Kidney (tissue), 14 donors: Measurements from ENCODE around the gene ABCG1. TPM values are rescaled to one million over a fixed set of nuclear protein-coding genes. Genes with fewer than 3 reads are reported as not detected.

Experiments used
- DNase-seq, 5 donors: peaks; one replicate each; pipeline ENCODE4 v3.0.0-alpha.2; 2013 to 2020
- FAIRE-seq: peaks from 2 replicates; lab custom pipeline; 2012; peaks lifted over from hg19 to GRCh38; lab: Jason Lieb, UNC
- H3K27ac ChIP-seq, 2 donors: one replicate each; pipeline ENCODE4 v1.7.0; 2013; ENCODE audit warnings: low read depth in 2 of 2, low read length in 2 of 2, inconsistent platforms in 1 of 2
- H3K27me3 ChIP-seq: one replicate; pipeline ENCODE4 v1.7.1; 2013; ENCODE audit warnings: low read length, inconsistent platforms; ENCODE audit not compliant: control insufficient read depth, insufficient read depth
- H3K36me3 ChIP-seq, 3 donors: one replicate each; pipeline versions ENCODE4 v1.7.0 to v1.7.1; 2013; ENCODE audit warnings: low read length in 3 of 3, control low read depth in 1 of 3, inconsistent platforms in 1 of 3; ENCODE audit not compliant: insufficient read depth in 3 of 3, control insufficient read depth in 2 of 3
- H3K4me1 ChIP-seq, 3 donors: one replicate each; pipeline versions ENCODE4 v1.7.0 to v1.7.1; 2013; ENCODE audit warnings: low read length in 3 of 3, inconsistent platforms in 1 of 3, low read depth in 1 of 3; ENCODE audit not compliant: control insufficient read depth in 2 of 3, insufficient read depth in 2 of 3
- H3K4me3 ChIP-seq, 3 donors: one replicate each; pipeline versions ENCODE4 v1.7.0 to v1.8.1; 2013; ENCODE audit warnings: low read length in 3 of 3, control low read depth in 1 of 3, inconsistent platforms in 1 of 3
- H3K9ac ChIP-seq, 3 donors: one replicate each; pipeline versions ENCODE4 v1.7.0 to v1.7.1; 2013; ENCODE audit warnings: low read length in 3 of 3, control low read depth in 1 of 3, inconsistent platforms in 1 of 3
- H3K9me3 ChIP-seq, 3 donors: one replicate each; pipeline versions ENCODE4 v1.7.0 to v1.7.1; 2013; ENCODE audit warnings: low read length in 3 of 3, control low read depth in 1 of 3, inconsistent platforms in 1 of 3; ENCODE audit not compliant: control insufficient read depth in 2 of 3, insufficient read depth in 1 of 3
- intact Hi-C: fragments of 100-400 bp; cut with DNase I; formaldehyde crosslinking; loops from one replicate; pipeline ENCODE4 v1.11.1; 2022
- polyA plus RNA-seq: library from polyadenylated mRNA; stranded (reverse); fragments of 350-450 nt; fragmentation: Illumina TruSeq; extraction: RNeasy Lipid Tissue Mini Kit (QIAGEN cat#74804); gene quantifications from one replicate; pipeline ENCODE4 v1.2.3, GENCODE V29; 2014; ENCODE audit warnings: low read depth, low replicate concordance; ENCODE audit not compliant: insufficient read depth
- total RNA-seq: library from RNA; stranded (reverse); fragmentation: NEBNext Ultra II Directional; extraction: Animal tissue kit (Norgen Biotek cat#: 25700); gene quantifications from one replicate; pipeline ENCODE4 v1.2.1, GENCODE V29; 2021
- TF ChIP-seq, protein P1 (sequence below): IDR thresholded peaks from 3 replicates; pipeline ENCODE4 v1.5.1; 2012; ENCODE audit warnings: mild to moderate bottlenecking, moderate library complexity, borderline replicate concordance; ENCODE audit not compliant: insufficient read depth; ENCODE audit errors: extremely low read depth
- donor health status: control.
- donor health status: control.
- donor health status: control.
- donor health status: control.
- donor health status: control.
- donor health status: DM: yes; HTN: yes; CAD: no.
- donor health status: Normal renal cell carcinoma (clear cell type).

Gene ABCG1
- total and polyA plus RNA-seq, 2 donors from 2014 or later, result 5.6 to 27.6 TPM

DNA sequence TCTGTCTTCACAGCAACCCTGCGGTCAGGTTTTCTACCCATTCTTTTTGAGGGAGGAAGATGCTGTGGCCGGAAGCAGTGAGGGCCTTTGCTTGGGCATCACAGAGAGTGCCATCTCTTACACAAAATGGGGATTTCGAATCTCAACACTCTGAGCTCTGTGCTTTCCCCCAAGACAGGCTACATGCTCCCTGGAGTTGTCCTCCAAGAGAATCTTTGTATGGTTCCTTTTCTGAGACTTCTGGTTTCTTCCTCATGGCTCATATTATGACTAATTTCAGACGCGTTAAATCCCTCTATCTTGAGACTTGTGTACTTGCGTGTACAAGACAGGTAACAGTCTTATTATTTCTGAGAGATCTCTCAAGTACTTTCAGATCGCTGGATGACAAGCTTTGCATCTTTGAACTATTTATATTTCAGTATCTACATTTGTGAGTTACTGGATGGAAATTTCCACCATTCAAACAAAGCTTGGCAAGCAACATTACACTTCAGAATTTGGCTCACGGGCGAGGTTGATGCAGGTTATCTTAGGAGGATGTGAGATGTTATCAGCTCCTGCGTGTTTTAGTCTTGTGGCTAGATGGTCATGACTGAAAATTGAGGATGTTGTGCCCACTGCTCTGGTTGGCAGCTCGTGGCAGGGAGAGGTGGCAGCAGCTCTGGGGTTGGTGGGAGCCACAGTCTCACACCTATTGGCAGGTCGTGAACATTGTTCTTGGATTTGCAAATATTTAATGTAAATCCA lies 19.4 kb downstream of the ABCG1 start:
- FAIRE-seq (no peak), DNase-seq (peak in 1 of 5 donors; percentile 25)
- Histone ChIP-seq H3K9ac (no peak overlapping the region), H3K4me3 (no peak overlapping the region), H3K27me3 (no peaks in the 10 kb centered on the region), H3K4me1 (peaks cover 9 to 32% (median 27%) of the 10 kb centered on the region in 3 donors), H3K27ac (no peak overlapping the region), H3K9me3 (no peaks in the 10 kb centered on the region), H3K36me3 (no peaks in the 10 kb centered on the region)
- intact Hi-C loops, result no loop called here
- TF ChIP-seq, protein P1, sequence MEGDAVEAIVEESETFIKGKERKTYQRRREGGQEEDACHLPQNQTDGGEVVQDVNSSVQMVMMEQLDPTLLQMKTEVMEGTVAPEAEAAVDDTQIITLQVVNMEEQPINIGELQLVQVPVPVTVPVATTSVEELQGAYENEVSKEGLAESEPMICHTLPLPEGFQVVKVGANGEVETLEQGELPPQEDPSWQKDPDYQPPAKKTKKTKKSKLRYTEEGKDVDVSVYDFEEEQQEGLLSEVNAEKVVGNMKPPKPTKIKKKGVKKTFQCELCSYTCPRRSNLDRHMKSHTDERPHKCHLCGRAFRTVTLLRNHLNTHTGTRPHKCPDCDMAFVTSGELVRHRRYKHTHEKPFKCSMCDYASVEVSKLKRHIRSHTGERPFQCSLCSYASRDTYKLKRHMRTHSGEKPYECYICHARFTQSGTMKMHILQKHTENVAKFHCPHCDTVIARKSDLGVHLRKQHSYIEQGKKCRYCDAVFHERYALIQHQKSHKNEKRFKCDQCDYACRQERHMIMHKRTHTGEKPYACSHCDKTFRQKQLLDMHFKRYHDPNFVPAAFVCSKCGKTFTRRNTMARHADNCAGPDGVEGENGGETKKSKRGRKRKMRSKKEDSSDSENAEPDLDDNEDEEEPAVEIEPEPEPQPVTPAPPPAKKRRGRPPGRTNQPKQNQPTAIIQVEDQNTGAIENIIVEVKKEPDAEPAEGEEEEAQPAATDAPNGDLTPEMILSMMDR, result no peak

DNA sequence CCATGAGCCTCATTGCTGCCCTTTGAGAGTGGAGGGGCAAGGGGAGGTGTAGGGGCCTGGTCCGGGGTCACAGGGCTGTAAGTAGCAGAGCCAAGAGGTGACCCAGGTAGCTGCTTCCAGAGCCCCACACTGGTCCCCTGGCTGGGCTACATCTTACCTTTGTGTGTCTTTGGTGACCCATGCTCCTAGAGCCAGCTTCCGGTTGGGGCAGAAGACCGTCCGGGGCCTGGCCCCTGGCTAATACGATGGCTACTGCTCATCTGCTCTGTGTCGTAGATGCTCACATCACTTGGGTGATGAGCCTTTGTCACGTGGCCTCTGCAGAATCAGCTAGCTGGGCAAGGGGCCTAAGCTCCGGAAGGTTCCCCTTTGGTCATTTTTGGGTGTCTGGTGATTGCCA lies 20.6 kb downstream of the ABCG1 start:
- TF ChIP-seq, protein P1, result no peak
- FAIRE-seq, result no peak
- Histone ChIP-seq H3K36me3 (no peaks in the 10 kb centered on the region), H3K27ac (no peak overlapping the region), H3K9ac (no peak overlapping the region), H3K4me1 (peaks cover 4 to 20% (median 18%) of the 10 kb centered on the region in 3 donors), H3K27me3 (no peaks in the 10 kb centered on the region), H3K4me3 (no peak overlapping the region), H3K9me3 (no peaks in the 10 kb centered on the region)
- intact Hi-C loops, result no loop called here
- DNase-seq, result no peak

DNA sequence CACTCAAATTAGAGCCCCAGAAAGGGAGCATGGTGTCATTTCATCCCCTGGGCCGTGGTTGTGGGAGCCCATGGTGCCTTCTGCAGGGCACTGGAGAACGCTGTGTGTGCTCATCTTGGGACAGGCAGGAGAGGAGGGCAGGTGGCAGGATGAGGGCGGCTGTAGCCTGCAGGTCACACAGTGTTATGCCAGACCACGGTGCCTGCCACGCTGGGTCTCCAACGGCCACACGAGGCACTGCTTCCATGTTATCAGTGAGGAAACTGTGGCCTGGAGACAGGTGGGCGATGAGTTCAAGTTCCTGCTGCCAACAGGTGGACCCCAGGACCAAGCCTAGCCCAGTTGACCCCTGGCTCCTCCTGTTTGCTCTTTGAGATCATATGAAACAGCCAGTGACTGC lies 21.0 kb downstream of the ABCG1 start:
- Histone ChIP-seq H3K36me3 (no peaks in the 10 kb centered on the region), H3K4me1 (peaks cover 4 to 19% (median 18%) of the 10 kb centered on the region in 3 donors), H3K27me3 (no peaks in the 10 kb centered on the region), H3K27ac (no peak overlapping the region), H3K9me3 (no peaks in the 10 kb centered on the region), H3K9ac (no peak overlapping the region), H3K4me3 (no peak overlapping the region)
- intact Hi-C loops, result loop anchor here (10.0 kb wide), 1 partner anchor 135 kb away; no protein-coding TSS in a partner anchor
- TF ChIP-seq, protein P1, result no peak
- no peak for DNase-seq
- no peak for FAIRE-seq
